Osteoblast (primary cell): ENCODE data around the gene SLC4A11. TPM values are rescaled to one million over a fixed set of nuclear protein-coding genes. Genes with fewer than 3 reads are reported as not detected.

ENCODE experiments used
- DNase-seq: peaks from one replicate; pipeline ENCODE4 v3.0.0; 2011; ENCODE audit warnings: low spot score, mixed read lengths; ENCODE audit not compliant: insufficient read length; ENCODE audit errors: missing footprints
- H2AFZ ChIP-seq: 2 replicates; pipeline ENCODE4 v1.6.0; 2011; ENCODE audit warnings: mild to moderate bottlenecking, low read length
- H3K27ac ChIP-seq: 2 replicates; pipeline ENCODE4 v1.5.1; 2011; ENCODE audit warnings: mild to moderate bottlenecking, low read depth, low read length, moderate library complexity
- H3K27me3 ChIP-seq: 2 replicates; pipeline ENCODE4 v1.6.0; 2012; ENCODE audit warnings: mild to moderate bottlenecking, control low read depth, inconsistent platforms, low read length, moderate library complexity; ENCODE audit not compliant: insufficient read depth
- H3K36me3 ChIP-seq: 2 replicates; pipeline ENCODE4 v1.5.1; 2011; ENCODE audit warnings: mild to moderate bottlenecking, low read length, control low read depth, moderate library complexity; ENCODE audit not compliant: insufficient read depth
- H3K4me1 ChIP-seq: 2 replicates; pipeline ENCODE4 v1.5.1; 2011; ENCODE audit warnings: mild to moderate bottlenecking, low read length, control low read depth, moderate library complexity; ENCODE audit not compliant: insufficient read depth
- H3K4me2 ChIP-seq: 2 replicates; pipeline ENCODE4 v1.6.0; 2011; ENCODE audit warnings: mild to moderate bottlenecking, low read length; ENCODE audit not compliant: insufficient read depth
- H3K4me3 ChIP-seq: fragments of 200-600 bp; sonication (generic); 3 replicates; pipeline ENCODE4 v1.5.1; 2012; ENCODE audit warnings: mild to moderate bottlenecking, low read length, inconsistent platforms; ENCODE audit not compliant: insufficient read depth
- H3K79me2 ChIP-seq: 2 replicates; pipeline ENCODE4 v1.6.0; 2012; ENCODE audit warnings: mild to moderate bottlenecking, low read length, control low read depth, inconsistent platforms; ENCODE audit not compliant: insufficient read depth
- H3K9me3 ChIP-seq: 2 replicates; pipeline ENCODE4 v1.5.1; 2011; ENCODE audit warnings: low read depth, low read length, control low read depth
- H4K20me1 ChIP-seq: 2 replicates; pipeline ENCODE4 v1.6.0; 2012; ENCODE audit warnings: mild to moderate bottlenecking, low read length, control low read depth; ENCODE audit not compliant: insufficient read depth
- CTCF ChIP-seq: IDR thresholded peaks from 2 replicates; pipeline ENCODE4 v1.5.1; 2011; ENCODE audit warnings: mild to moderate bottlenecking, low read depth, low read length, moderate library complexity; ENCODE audit errors: extremely low read depth
- total RNA-seq: library from RNA; depleted of rRNA; stranded (reverse); fragments of >200 nt; gene quantifications from 2 replicates; pipeline ENCODE4 v1.2.3, GENCODE V29; 2012

The SLC4A11 gene
- total RNA-seq, 1 donor = under 0.01 TPM

GRCh38 chr20:3238616-3239025 lies 369 bp downstream of the SLC4A11 start:
- no peaks in the 10 kb centered on the region for H4K20me1 ChIP-seq
- peak overlapping the region; percentile 69 for H3K4me3 ChIP-seq
- peak overlapping the region; percentile 67 for H3K4me2 ChIP-seq
- peaks cover 5% of the 10 kb centered on the region for H3K4me1 ChIP-seq
- peaks cover 61% of the 10 kb centered on the region for H3K27me3 ChIP-seq
- DNase-seq = peak; percentile 88
- no peaks in the 10 kb centered on the region for H3K36me3 ChIP-seq
- H3K27ac ChIP-seq = no peak overlapping the region
- H3K9me3 ChIP-seq = no peaks in the 10 kb centered on the region
- TF ChIP-seq CTCF = no peak
- H2AFZ ChIP-seq = no peak overlapping the region
- no peaks in the 10 kb centered on the region for H3K79me2 ChIP-seq

- Histone ChIP-seq H3K27me3 (peaks cover 58% of the 10 kb centered on the region), H2AFZ (no peak overlapping the region), H3K4me1 (peaks cover 5% of the 10 kb centered on the region), H3K79me2 (no peaks in the 10 kb centered on the region), H3K4me3 (peak overlapping the region; percentile 69), H3K4me2 (peak overlapping the region; percentile 67), H4K20me1 (no peaks in the 10 kb centered on the region), H3K36me3 (no peaks in the 10 kb centered on the region), H3K9me3 (no peaks in the 10 kb centered on the region), H3K27ac (no peak overlapping the region)
- no peak for TF ChIP-seq CTCF
- peak; percentile 78 for DNase-seq
Measured at GRCh38 chr20:3237958-3238615, 903 bp downstream of the SLC4A11 start.

GRCh38 chr20:3237011-3237957 lies 1.7 kb downstream of the SLC4A11 start:
- Histone ChIP-seq H2AFZ (no peak overlapping the region), H3K4me2 (no peak overlapping the region), H3K4me3 (no peak overlapping the region)

More at GRCh38 chr20:3237011-3237957, 1.7 kb downstream of the SLC4A11 start:
- Histone ChIP-seq H3K79me2 (no peaks in the 10 kb centered on the region), H4K20me1 (no peaks in the 10 kb centered on the region), H3K4me1 (peaks cover 5% of the 10 kb centered on the region), H3K36me3 (no peaks in the 10 kb centered on the region), H3K9me3 (no peaks in the 10 kb centered on the region), H3K27me3 (peaks cover 58% of the 10 kb centered on the region), H3K27ac (no peak overlapping the region)
- TF ChIP-seq CTCF = no peak
- DNase-seq = peak; percentile 83
